H9 (cell line): ENCODE measurements around the gene RIPOR1. TPM values are rescaled to one million over a fixed set of nuclear protein-coding genes. Genes with fewer than 3 reads are reported as not detected.

Experiments used
- DNase-seq: peaks from one replicate; pipeline ENCODE4 v3.0.0-alpha.2; 2017
- H2AFZ ChIP-seq: one replicate; pipeline ENCODE4 v1.6.1; 2013; ENCODE audit warnings: mild to moderate bottlenecking, low read length, control low read depth, moderate library complexity
- H2AK5ac ChIP-seq: 2 replicates; pipeline ENCODE4 v1.6.1; 2013; ENCODE audit warnings: low read length, control low read depth, mixed read lengths; ENCODE audit not compliant: insufficient read length
- H2BK120ac ChIP-seq: one replicate; pipeline ENCODE4 v1.6.1; 2013; ENCODE audit warnings: low read depth, mild to moderate bottlenecking, low read length, control low read depth, inconsistent platforms; ENCODE audit not compliant: poor library complexity, severe bottlenecking
- H2BK12ac ChIP-seq: 2 replicates; pipeline ENCODE4 v1.6.1; 2013; ENCODE audit warnings: low read length, control low read depth, mixed read lengths, low read depth; ENCODE audit not compliant: insufficient read length
- H2BK15ac ChIP-seq: 2 replicates; pipeline ENCODE4 v1.6.1; 2013; ENCODE audit warnings: low read depth, low read length, control low read depth
- H2BK20ac ChIP-seq: one replicate; pipeline ENCODE4 v1.6.1; 2013; ENCODE audit warnings: low read depth, mild to moderate bottlenecking, low read length, control low read depth, inconsistent platforms; ENCODE audit not compliant: poor library complexity, severe bottlenecking
- H2BK5ac ChIP-seq: 2 replicates; pipeline ENCODE4 v1.6.1; 2013; ENCODE audit warnings: low read length, control low read depth, mixed read lengths; ENCODE audit not compliant: insufficient read length
- H3K14ac ChIP-seq: 2 replicates; pipeline ENCODE4 v1.6.1; 2013; ENCODE audit warnings: low read length, control low read depth; ENCODE audit not compliant: insufficient read depth
- H3K18ac ChIP-seq: 2 replicates; pipeline ENCODE4 v1.6.1; 2013; ENCODE audit warnings: low read depth, mild to moderate bottlenecking, mixed read lengths, low read length, control low read depth; ENCODE audit not compliant: insufficient read length
- H3K23ac ChIP-seq: 2 replicates; pipeline ENCODE4 v1.6.1; 2013; ENCODE audit warnings: low read length, control low read depth, mixed read lengths, low read depth; ENCODE audit not compliant: insufficient read length
- H3K23me2 ChIP-seq: 2 replicates; pipeline ENCODE4 v1.6.1; 2013; ENCODE audit warnings: low read depth, mild to moderate bottlenecking, mixed read lengths, low read length, control low read depth; ENCODE audit not compliant: insufficient read length, poor library complexity, severe bottlenecking
- H3K27ac ChIP-seq: 2 replicates; pipeline ENCODE4 v1.5.1; 2013; ENCODE audit warnings: low read length, control low read depth, mixed read lengths, low read depth; ENCODE audit not compliant: insufficient read length
- H3K27me3 ChIP-seq: 2 replicates; pipeline ENCODE4 v1.6.1; 2013; ENCODE audit warnings: low read length, control low read depth, inconsistent platforms; ENCODE audit not compliant: insufficient read depth
- H3K4ac ChIP-seq: 2 replicates; pipeline ENCODE4 v1.6.1; 2013; ENCODE audit warnings: low read depth, mild to moderate bottlenecking, control low read depth, inconsistent platforms, low read length, moderate library complexity
- H3K4me1 ChIP-seq: 2 replicates; pipeline ENCODE4 v1.6.1; 2013; ENCODE audit warnings: low read length, control low read depth, inconsistent platforms; ENCODE audit not compliant: insufficient read depth
- H3K4me2 ChIP-seq: 2 replicates; pipeline ENCODE4 v1.6.1; 2013; ENCODE audit warnings: low read length, control low read depth, mixed read lengths; ENCODE audit not compliant: insufficient read length, insufficient read depth
- H3K56ac ChIP-seq: 2 replicates; pipeline ENCODE4 v1.6.1; 2013; ENCODE audit warnings: low read depth, mild to moderate bottlenecking, mixed read lengths, low read length, control low read depth; ENCODE audit not compliant: insufficient read length
- H3K79me1 ChIP-seq: 2 replicates; pipeline ENCODE4 v1.6.1; 2013; ENCODE audit warnings: low read depth, mild to moderate bottlenecking, moderate library complexity, low read length, control low read depth, inconsistent platforms; ENCODE audit not compliant: insufficient read depth, poor library complexity, severe bottlenecking
- H3K79me2 ChIP-seq: 2 replicates; pipeline ENCODE4 v1.6.1; 2013; ENCODE audit warnings: low read length, control low read depth, inconsistent platforms; ENCODE audit not compliant: insufficient read depth
- H3K9ac ChIP-seq: 2 replicates; pipeline ENCODE4 v1.6.1; 2013; ENCODE audit warnings: low read length, control low read depth, mixed read lengths; ENCODE audit not compliant: insufficient read length; ENCODE audit errors: extremely low read depth
- H3K9me3 ChIP-seq: one replicate; pipeline ENCODE4 v1.6.1; 2013; ENCODE audit warnings: low read depth, low read length, inconsistent platforms; ENCODE audit not compliant: control insufficient read depth
- H3T11ph ChIP-seq: one replicate; pipeline ENCODE4 v1.6.1; 2013; ENCODE audit warnings: mild to moderate bottlenecking, low read length, control low read depth, inconsistent platforms
- H4K20me1 ChIP-seq: one replicate; pipeline ENCODE4 v1.6.1; 2013; ENCODE audit not compliant: control insufficient read depth, insufficient read length, insufficient read depth
- H4K5ac ChIP-seq: 2 replicates; pipeline ENCODE4 v1.6.1; 2013; ENCODE audit warnings: low read depth, mild to moderate bottlenecking, mixed read lengths, low read length, control low read depth; ENCODE audit not compliant: insufficient read length
- H4K8ac ChIP-seq: replicated peaks from 2 replicates; pipeline ENCODE4 v1.6.1; 2013; ENCODE audit warnings: low read length, control low read depth, mixed read lengths, low read depth; ENCODE audit not compliant: insufficient read length
- H4K91ac ChIP-seq: 2 replicates; pipeline ENCODE4 v1.6.1; 2013; ENCODE audit warnings: low read depth, mild to moderate bottlenecking, moderate library complexity, mixed read lengths, low read length, control low read depth; ENCODE audit not compliant: insufficient read length
- H3K27ac Mint-ChIP-seq, 3 experiments: 2 replicates in 2 of 3; 3 replicates in 1 of 3; pipeline ENCODE4 v1.8.0; 2020 to 2021; ENCODE audit warnings: mixed read lengths in 3 of 3, mild to moderate bottlenecking in 1 of 3, moderate library complexity in 1 of 3
- H3K27me3 Mint-ChIP-seq: 2 replicates; pipeline ENCODE4 v1.8.0; 2021; ENCODE audit warnings: low read depth, mild to moderate bottlenecking, moderate library complexity, mixed read lengths
- H3K36me3 Mint-ChIP-seq, 3 experiments: 2 replicates in 2 of 3; 3 replicates in 1 of 3; pipeline ENCODE4 v1.8.0; 2020 to 2021; ENCODE audit warnings: low read depth in 3 of 3, mixed read lengths in 3 of 3; ENCODE audit not compliant: insufficient read depth in 1 of 3
- H3K4me1 Mint-ChIP-seq, 2 experiments: 2 replicates each; pipeline ENCODE4 v1.8.0; 2020; ENCODE audit warnings: mixed read lengths in 2 of 2
- H3K4me3 Mint-ChIP-seq, 2 experiments: 2 replicates in 1 of 2; 3 replicates in 1 of 2; pipeline ENCODE4 v1.8.0; 2020 to 2021; ENCODE audit warnings: mild to moderate bottlenecking in 2 of 2, mixed read lengths in 2 of 2, moderate library complexity in 1 of 2
- H3K9me3 Mint-ChIP-seq, 2 experiments: 2 replicates in 1 of 2; 3 replicates in 1 of 2; pipeline ENCODE4 v1.8.0; 2020; ENCODE audit warnings: mild to moderate bottlenecking in 2 of 2, mixed read lengths in 2 of 2, moderate library complexity in 1 of 2
- WGBS: extraction: QIAGEN DNeasy Blood & Tissue Kit; methylation state at CpG from one replicate; pipeline ENCODE4 v1.1.7; 2013; ENCODE audit warnings: missing lambda C conversion rate, low lambda C conversion rate, mixed read lengths; ENCODE audit not compliant: insufficient read length; ENCODE audit errors: extremely low coverage; 5-methylcytosine and 5-hydroxymethylcytosine counted together
- total RNA-seq: library from RNA; stranded (reverse); gene quantifications from 2 replicates; pipeline ENCODE4 v1.2.1, GENCODE V29; 2021
- TF ChIP-seq, protein P1 (sequence below): fragments of 200-600 bp; sonication (generic); conservative IDR thresholded peaks from 3 replicates; pipeline ENCODE4 v1.8.0; 2021; ENCODE audit warnings: antibody characterized with exemption, mild to moderate bottlenecking

The RIPOR1 gene
- total RNA-seq, 1 experiment from 2014 or later: 14.3 TPM

GRCh38 chr16:67565470-67566100 lies 37.0 kb downstream of the RIPOR1 start:
- H2BK120ac ChIP-seq: no peak overlapping the region
- H4K20me1 ChIP-seq: no peaks in the 10 kb centered on the region
- H3K9ac ChIP-seq: no peak overlapping the region
- no peak for DNase-seq
- H2BK12ac ChIP-seq: no peak overlapping the region
- no peak overlapping the region for H4K91ac ChIP-seq
- no peak overlapping the region for H3K14ac ChIP-seq
- no peak overlapping the region for H4K8ac ChIP-seq
- H2BK20ac ChIP-seq: no peak overlapping the region
- Mint-ChIP-seq H3K36me3 (peaks cover 0 to 5% (median 0%) of the 10 kb centered on the region in 3 experiments; a peak in 2 of 7 replicates), H3K9me3 (no peaks in the 10 kb centered on the region), H3K4me3 (no peak overlapping the region; a peak in 1 of 5 replicates), H3K4me1 (peaks cover 16 to 22% of the 10 kb centered on the region in 2 experiments), H3K27me3 (no peaks in the 10 kb centered on the region), H3K27ac (no peak overlapping the region)
- H3K9me3 ChIP-seq: no peaks in the 10 kb centered on the region
- H2BK15ac ChIP-seq: no peak overlapping the region
- H3K79me1 ChIP-seq: peaks cover 3% of the 10 kb centered on the region
- H3K4ac ChIP-seq: no peak overlapping the region
- H3T11ph ChIP-seq: no peak overlapping the region
- no peaks in the 10 kb centered on the region for H3K27me3 ChIP-seq
- H2AK5ac ChIP-seq: no peak overlapping the region
- H3K4me2 ChIP-seq: no peak overlapping the region
- peaks cover 12% of the 10 kb centered on the region for H3K23me2 ChIP-seq
- H3K56ac ChIP-seq: no peak overlapping the region
- 0 out of 2 replicates have a peak, but pooled peaks cover 3% of the 10 kb centered on the region for H3K4me1 ChIP-seq
- WGBS: no CpG with 5 or more reads among the region's 8 CpGs
- no peak overlapping the region for H2BK5ac ChIP-seq
- H3K23ac ChIP-seq: no peak overlapping the region
- no peak overlapping the region for H2AFZ ChIP-seq
- no peak overlapping the region for H3K27ac ChIP-seq
- no peak overlapping the region for H4K5ac ChIP-seq
- peaks cover 40% of the 10 kb centered on the region; the same call in 1 of the 2 replicates for H3K79me2 ChIP-seq
- TF ChIP-seq, protein P1, sequence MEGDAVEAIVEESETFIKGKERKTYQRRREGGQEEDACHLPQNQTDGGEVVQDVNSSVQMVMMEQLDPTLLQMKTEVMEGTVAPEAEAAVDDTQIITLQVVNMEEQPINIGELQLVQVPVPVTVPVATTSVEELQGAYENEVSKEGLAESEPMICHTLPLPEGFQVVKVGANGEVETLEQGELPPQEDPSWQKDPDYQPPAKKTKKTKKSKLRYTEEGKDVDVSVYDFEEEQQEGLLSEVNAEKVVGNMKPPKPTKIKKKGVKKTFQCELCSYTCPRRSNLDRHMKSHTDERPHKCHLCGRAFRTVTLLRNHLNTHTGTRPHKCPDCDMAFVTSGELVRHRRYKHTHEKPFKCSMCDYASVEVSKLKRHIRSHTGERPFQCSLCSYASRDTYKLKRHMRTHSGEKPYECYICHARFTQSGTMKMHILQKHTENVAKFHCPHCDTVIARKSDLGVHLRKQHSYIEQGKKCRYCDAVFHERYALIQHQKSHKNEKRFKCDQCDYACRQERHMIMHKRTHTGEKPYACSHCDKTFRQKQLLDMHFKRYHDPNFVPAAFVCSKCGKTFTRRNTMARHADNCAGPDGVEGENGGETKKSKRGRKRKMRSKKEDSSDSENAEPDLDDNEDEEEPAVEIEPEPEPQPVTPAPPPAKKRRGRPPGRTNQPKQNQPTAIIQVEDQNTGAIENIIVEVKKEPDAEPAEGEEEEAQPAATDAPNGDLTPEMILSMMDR: no peak
- H3K18ac ChIP-seq: no peak overlapping the region
